ENCODE data around the gene GNAQ.

Gene GNAQ

GRCh38 chr9:77807846-77808750, 223.5 kb downstream of the GNAQ start:
- no peak overlapping the region for H3K4me3 ChIP-seq (replicated peaks; ENCODE audit: low read depth, low read length)
- no peak for DNase-seq (ENCODE audit: extremely low read depth, low read depth)
- TF ChIP-seq, protein P1, sequence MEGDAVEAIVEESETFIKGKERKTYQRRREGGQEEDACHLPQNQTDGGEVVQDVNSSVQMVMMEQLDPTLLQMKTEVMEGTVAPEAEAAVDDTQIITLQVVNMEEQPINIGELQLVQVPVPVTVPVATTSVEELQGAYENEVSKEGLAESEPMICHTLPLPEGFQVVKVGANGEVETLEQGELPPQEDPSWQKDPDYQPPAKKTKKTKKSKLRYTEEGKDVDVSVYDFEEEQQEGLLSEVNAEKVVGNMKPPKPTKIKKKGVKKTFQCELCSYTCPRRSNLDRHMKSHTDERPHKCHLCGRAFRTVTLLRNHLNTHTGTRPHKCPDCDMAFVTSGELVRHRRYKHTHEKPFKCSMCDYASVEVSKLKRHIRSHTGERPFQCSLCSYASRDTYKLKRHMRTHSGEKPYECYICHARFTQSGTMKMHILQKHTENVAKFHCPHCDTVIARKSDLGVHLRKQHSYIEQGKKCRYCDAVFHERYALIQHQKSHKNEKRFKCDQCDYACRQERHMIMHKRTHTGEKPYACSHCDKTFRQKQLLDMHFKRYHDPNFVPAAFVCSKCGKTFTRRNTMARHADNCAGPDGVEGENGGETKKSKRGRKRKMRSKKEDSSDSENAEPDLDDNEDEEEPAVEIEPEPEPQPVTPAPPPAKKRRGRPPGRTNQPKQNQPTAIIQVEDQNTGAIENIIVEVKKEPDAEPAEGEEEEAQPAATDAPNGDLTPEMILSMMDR (IDR thresholded peaks at IDR 0.05; ENCODE audit: low read depth, low read length, missing control alignments): no peak

GRCh38 chr9:77807281-77807683, 224.3 kb downstream of the GNAQ start:
- TF ChIP-seq, protein P1 (IDR thresholded peaks at IDR 0.05; ENCODE audit: low read depth, low read length, missing control alignments): no peak
- DNase-seq (ENCODE audit: extremely low read depth, low read depth): peak; percentile 29
- H3K4me3 ChIP-seq (replicated peaks; ENCODE audit: low read depth, low read length): no peak overlapping the region

- TF ChIP-seq, protein P1 (IDR thresholded peaks at IDR 0.05; ENCODE audit: low read depth, low read length, missing control alignments): no peak
- no peak overlapping the region for H3K4me3 ChIP-seq (replicated peaks; ENCODE audit: low read depth, low read length)
- no peak for DNase-seq (ENCODE audit: extremely low read depth, low read depth)
Observed at GRCh38 chr9:77806741-77807140, 224.9 kb downstream of the GNAQ start.

- TF ChIP-seq, protein P1 (IDR thresholded peaks at IDR 0.05; ENCODE audit: low read depth, low read length, missing control alignments): no peak
- DNase-seq (ENCODE audit: extremely low read depth, low read depth): no peak
Observed at GRCh38 chr9:77805810-77806209, 225.8 kb downstream of the GNAQ start.

DNA sequence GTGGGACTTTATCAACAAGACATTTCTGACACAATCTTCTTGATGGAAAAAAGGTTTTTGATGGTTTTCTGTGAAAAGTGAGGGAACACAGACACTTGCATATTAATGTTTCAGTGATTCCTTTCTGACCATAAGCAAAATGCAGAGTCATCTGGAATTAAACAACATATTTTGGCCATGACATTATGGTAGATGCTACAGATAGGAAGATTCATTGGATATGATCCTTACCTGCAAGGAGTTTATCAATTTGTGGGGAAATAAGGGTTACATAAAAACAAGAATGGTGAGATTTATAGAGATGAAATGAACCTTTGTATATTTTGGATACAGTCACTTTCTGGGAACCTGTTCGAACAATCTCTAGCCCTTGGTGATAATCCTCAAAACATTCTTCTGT, 228.2 kb downstream of the GNAQ start:
- TF ChIP-seq, protein P1 (IDR thresholded peaks at IDR 0.05; ENCODE audit: low read depth, low read length, missing control alignments): no peak
- DNase-seq (ENCODE audit: extremely low read depth, low read depth): no peak
- no peak overlapping the region for H3K4me3 ChIP-seq (replicated peaks; ENCODE audit: low read depth, low read length)

More at GRCh38 chr9:77805810-77806209, 225.8 kb downstream of the GNAQ start:
- no peak overlapping the region for H3K4me3 ChIP-seq (replicated peaks; ENCODE audit: low read depth, low read length)

DNA sequence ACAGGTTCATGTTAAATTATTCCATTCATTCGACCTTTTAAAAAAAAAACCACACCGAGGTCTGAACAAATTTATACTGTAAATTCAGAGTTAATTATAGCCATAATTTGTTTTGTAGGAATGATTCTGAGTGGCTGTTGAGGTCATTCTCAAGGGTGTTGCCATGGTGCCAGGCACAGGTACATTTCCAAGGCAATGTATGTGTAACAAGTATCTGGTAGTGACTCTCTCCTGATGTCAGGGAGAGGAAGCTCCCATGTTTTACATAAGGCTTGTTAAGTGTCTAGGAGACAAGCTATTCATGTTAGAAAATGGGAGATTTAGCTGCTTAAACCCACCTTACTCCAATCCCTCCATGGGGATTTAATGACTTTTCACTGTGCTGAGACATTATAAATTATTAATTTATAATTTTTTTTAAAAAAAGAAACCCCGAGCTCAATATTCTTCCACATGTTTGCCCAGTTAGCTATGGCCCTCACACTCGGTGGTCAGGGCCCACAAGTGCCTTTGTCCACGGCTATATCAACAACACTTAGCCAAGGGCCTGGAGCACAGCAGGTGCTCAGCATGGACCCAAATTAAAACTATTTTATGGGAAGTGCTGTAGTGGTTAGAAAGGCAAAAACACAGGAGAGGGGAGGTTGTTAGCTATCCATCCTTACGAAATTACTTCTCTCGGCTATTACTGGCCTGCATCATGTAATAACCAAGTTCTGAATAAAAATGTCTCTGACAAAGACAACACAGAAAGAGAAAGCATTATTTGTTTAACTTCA, 228.9 kb downstream of the GNAQ start:
- DNase-seq (ENCODE audit: extremely low read depth, low read depth): no peak
- TF ChIP-seq, protein P1 (IDR thresholded peaks at IDR 0.05; ENCODE audit: low read depth, low read length, missing control alignments): no peak
- H3K4me3 ChIP-seq (replicated peaks; ENCODE audit: low read depth, low read length): no peak overlapping the region
